GM18907 (cell line): Measurements from ENCODE around the gene YBEY.

Experiments
- ATAC-seq: cut with Tn5 transposase; IDR thresholded peaks from one replicate; pipeline ENCODE4 v1.9.1; 2021; ENCODE audit warnings: mild to moderate bottlenecking, moderate library complexity; ENCODE audit not compliant: unreplicated experiment

Gene YBEY

DNA sequence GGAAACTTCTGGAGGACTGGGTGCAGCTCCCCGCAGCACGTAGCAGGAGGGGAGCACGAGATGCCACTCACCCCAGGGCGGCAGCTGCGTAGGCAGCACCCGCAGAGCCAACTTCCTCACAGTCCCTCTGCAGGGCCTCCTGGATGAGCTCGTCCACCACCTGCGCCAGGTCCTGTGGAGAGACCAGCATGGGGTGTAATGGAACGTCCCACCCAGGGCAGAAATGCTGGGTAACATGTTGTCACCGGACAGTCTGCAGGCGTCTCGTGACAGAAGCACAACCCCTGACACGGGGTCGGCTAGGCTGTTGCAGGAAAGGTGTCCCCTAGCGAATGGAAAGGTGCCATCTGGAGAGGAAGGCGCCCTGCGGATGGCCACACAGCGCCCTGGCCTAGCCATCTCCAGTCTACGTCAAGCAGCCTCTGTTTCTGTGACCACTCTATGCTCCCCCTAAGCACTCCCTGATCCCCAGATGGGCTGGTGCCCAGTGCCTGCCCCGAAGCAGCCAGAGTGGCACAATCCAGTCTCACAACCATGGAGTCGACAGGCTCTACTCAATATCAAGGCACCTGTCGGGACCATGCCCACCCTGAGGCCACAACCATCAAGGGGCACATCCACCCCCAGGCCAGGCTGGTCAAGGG lies 22.0 kb upstream of the YBEY start:
- no peak for ATAC-seq

- no peak for ATAC-seq
Measured at GRCh38 chr21:46264690-46265144, 21.4 kb upstream of the YBEY start.

- no peak for ATAC-seq
Measured at GRCh38 chr21:46265736-46266525, 20.2 kb upstream of the YBEY start.

GRCh38 chr21:46266946-46267345 lies 19.2 kb upstream of the YBEY start:
- ATAC-seq, result no peak

GRCh38 chr21:46268371-46268770 lies 17.8 kb upstream of the YBEY start:
- ATAC-seq, result no peak

- ATAC-seq, result no peak
Measured at GRCh38 chr21:46269466-46269865, 16.7 kb upstream of the YBEY start.

DNA sequence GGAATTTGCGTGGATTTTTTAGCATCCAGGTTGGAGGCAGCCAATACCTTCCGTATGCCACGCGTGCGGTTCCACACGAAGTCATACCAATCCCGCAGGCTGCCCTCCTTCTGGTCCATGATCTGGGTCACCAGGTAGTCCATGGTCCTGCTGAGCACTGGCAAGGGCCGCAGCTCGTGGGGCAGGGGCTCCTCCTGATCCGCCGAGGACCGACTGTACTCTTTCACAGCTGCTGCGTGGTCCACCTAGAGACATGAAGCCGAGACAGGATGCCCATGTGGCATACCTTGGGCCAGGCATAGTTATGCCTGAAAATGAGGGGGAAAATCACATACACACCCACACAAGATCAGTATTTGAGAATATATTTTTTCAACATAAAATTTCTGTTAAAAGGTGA lies 12.8 kb upstream of the YBEY start:
- ATAC-seq, result no peak

DNA sequence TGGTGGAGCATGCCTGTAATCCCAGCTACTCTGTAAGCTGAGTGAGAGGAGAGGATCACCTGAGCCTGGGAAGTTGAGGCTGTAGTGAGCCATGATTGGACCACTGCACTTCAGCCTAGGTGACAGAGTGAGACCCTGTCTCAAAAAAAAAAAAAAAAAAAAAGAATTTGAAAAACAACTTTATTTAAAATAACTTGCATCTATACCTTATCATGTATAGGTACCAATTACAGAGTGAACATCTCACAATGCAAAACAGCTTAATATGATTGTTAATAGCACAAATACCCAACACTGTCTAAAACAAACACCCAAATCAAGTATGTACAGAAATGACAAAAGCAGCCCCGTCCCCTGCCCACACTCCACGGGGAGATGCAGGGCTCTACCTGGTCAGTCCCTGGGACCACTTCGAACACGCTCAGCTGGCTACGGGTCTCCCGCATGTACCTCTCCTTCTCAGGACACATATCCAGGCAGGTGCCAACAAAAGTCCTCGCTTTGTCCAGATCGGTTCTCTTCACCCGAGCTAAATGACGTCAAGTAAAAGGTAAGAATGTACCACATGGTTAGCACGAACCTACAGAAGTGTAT lies 11.2 kb upstream of the YBEY start:
- no peak for ATAC-seq

GRCh38 chr21:46284077-46284644 lies 2.0 kb upstream of the YBEY start:
- no peak for ATAC-seq

- ATAC-seq, result no peak
Measured at GRCh38 chr21:46284733-46285132, 1.4 kb upstream of the YBEY start.

DNA sequence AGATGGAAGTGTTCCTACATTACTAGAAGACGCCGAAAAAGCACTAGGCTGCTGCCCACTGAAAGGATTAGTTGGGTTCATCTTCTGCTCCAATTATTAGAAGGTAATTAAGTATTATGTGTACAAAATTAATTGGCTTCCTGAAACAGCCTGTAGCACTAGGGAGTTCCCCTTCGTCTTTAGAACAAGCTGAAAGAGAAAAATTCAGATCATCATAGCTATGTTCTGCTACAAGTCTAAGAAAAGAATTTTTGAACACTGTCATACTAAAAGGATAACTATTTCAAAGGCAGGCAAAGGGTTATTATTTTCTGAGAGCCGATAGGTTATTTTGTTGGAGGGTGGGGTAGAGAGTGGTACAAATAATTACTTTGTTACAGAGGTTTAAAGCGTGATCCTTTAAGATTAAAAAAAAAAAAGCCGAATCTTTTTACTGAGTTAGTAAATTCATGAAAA lies 908 bp upstream of the YBEY start, which contains the start of gene MCM3AP:
Gene MCM3AP (minus strand): TSS at position 406 of the 456 bp plus-strand sequence. CDS start 325 bp downstream, at position 81.
- ATAC-seq, result no peak

GRCh38 chr21:46286648-46287002 lies 483 bp downstream of the YBEY start:
- ATAC-seq, result no peak

DNA sequence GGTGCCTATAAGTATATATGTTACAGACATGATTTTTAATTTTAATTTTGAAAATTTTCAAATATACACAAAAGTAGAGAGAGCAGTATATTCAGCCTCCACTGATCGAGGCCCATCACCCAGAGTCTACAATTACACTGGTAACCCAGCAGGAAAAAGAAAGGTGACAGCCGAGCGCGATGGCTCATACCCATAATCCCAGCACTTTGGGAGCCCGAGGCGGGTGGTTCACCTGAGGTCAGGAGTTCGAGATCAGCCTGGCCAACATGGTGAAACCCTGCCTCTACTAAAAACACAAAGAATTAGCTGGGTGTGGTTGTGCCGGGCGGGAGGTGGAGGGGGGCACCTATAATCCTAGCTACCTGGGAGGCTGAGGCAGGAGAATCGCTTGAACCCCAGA lies 1.4 kb downstream of the YBEY start:
- no peak for ATAC-seq

DNA sequence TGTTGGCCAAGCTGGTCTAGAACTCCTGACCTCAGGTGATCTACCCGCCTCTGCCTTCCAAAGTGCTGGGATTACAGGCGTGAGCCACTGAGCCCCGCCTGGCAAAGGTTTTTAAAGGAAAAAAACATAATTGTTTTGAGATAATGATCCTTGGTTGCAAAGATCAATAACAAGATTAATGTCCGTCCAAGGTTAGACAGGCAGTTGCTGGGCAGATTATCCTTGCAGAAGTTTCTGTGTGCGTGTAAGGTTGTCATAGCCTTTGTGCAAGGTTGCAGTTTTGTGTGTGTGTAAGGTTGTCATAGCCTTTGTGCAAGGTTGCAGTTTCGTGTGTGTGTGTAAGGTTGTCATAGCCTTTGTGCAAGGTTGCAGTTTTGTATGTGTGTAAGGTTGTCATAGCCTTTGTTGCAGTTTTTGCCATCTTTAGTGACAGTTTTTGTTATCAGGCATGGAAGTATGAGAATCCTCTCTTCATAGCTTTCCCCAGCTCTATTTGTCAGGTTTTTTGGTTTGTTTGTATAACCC lies 3.6 kb downstream of the YBEY start:
- ATAC-seq, result no peak

GRCh38 chr21:46291561-46291960 lies 5.4 kb downstream of the YBEY start:
- ATAC-seq, result no peak

GRCh38 chr21:46294647-46295176 lies 8.6 kb downstream of the YBEY start:
- ATAC-seq, result no peak

- no peak for ATAC-seq
Measured at GRCh38 chr21:46295177-46295770, 9.1 kb downstream of the YBEY start.

GRCh38 chr21:46295996-46296752 lies 10.0 kb downstream of the YBEY start:
- no peak for ATAC-seq

- no peak for ATAC-seq
Measured at GRCh38 chr21:46297338-46298271, 11.5 kb downstream of the YBEY start.
